Keratinocyte (primary cell): Measurements from ENCODE around the gene CDH13. TPM values are rescaled to one million over a fixed set of nuclear protein-coding genes. Genes with fewer than 3 reads are reported as not detected.

Experiments used
- DNase-seq: peaks from one replicate; pipeline ENCODE4 v3.0.0-alpha.2; 2011; ENCODE audit warnings: low read depth, missing footprints, low spot score
- FAIRE-seq: peaks from 2 replicates; lab custom pipeline; 2011; peaks lifted over from hg19 to GRCh38; lab: Jason Lieb, UNC
- H2AFZ ChIP-seq: 2 replicates; pipeline ENCODE4 v1.6.0; 2012; ENCODE audit warnings: low read length, control low read depth, inconsistent platforms; ENCODE audit not compliant: control insufficient read depth
- H3K27ac ChIP-seq: 2 replicates; pipeline ENCODE4 v1.5.1; 2011; ENCODE audit warnings: low read length; ENCODE audit not compliant: control insufficient read depth, insufficient read depth
- H3K27me3 ChIP-seq: 3 replicates; pipeline ENCODE4 v1.6.0; 2011; ENCODE audit warnings: low read length; ENCODE audit not compliant: control insufficient read depth, insufficient read depth; ENCODE audit errors: extremely low read depth
- H3K36me3 ChIP-seq, 2 experiments: 2 replicates in 1 of 2; 3 replicates in 1 of 2; pipeline ENCODE4 v1.5.1; 2011; ENCODE audit warnings: low read length in 2 of 2, mild to moderate bottlenecking in 1 of 2; ENCODE audit not compliant: control insufficient read depth in 2 of 2, insufficient read depth in 2 of 2; ENCODE audit errors: extremely low read depth in 1 of 2
- H3K4me1 ChIP-seq: 3 replicates; pipeline ENCODE4 v1.5.1; 2011; ENCODE audit warnings: low read length; ENCODE audit not compliant: control insufficient read depth, insufficient read depth; ENCODE audit errors: extremely low read depth
- H3K4me2 ChIP-seq: 3 replicates; pipeline ENCODE4 v1.6.0; 2011; ENCODE audit warnings: low read depth, low read length; ENCODE audit not compliant: control insufficient read depth, insufficient read depth; ENCODE audit errors: extremely low read depth
- H3K4me3 ChIP-seq, 3 experiments: fragments of 200-600 bp in 1 of 3; sonication (generic) in 1 of 3; 2 replicates in 2 of 3; 3 replicates in 1 of 3; pipeline ENCODE4 v1.5.1; 2011 to 2016; ENCODE audit warnings: low read length in 3 of 3, mild to moderate bottlenecking in 3 of 3, control low read depth in 2 of 3, inconsistent platforms in 1 of 3, low read depth in 1 of 3, mixed read lengths in 1 of 3, mixed run types in 1 of 3, moderate library complexity in 1 of 3; ENCODE audit not compliant: control insufficient read depth in 2 of 3, insufficient read depth in 2 of 3; ENCODE audit errors: extremely low read depth in 1 of 3
- H3K79me2 ChIP-seq: 2 replicates; pipeline ENCODE4 v1.6.0; 2012; ENCODE audit warnings: low read length; ENCODE audit not compliant: control insufficient read depth, insufficient read depth
- H3K9ac ChIP-seq: 3 replicates; pipeline ENCODE4 v1.6.0; 2011; ENCODE audit warnings: low read length; ENCODE audit not compliant: control insufficient read depth, insufficient read depth; ENCODE audit errors: extremely low read depth
- H3K9me1 ChIP-seq: 3 replicates; pipeline ENCODE4 v1.6.0; 2011; ENCODE audit warnings: low read length; ENCODE audit not compliant: control insufficient read depth, insufficient read depth; ENCODE audit errors: extremely low read depth
- H3K9me3 ChIP-seq: 2 replicates; pipeline ENCODE4 v1.5.1; 2012; ENCODE audit warnings: low read depth, low read length; ENCODE audit not compliant: control insufficient read depth
- H4K20me1 ChIP-seq: 3 replicates; pipeline ENCODE4 v1.6.0; 2011; ENCODE audit warnings: low read length; ENCODE audit not compliant: control insufficient read depth, insufficient read depth; ENCODE audit errors: extremely low read depth
- CTCF ChIP-seq, 3 experiments: IDR thresholded peaks in 1 of 3; conservative IDR thresholded peaks in 1 of 3; optimal IDR thresholded peaks in 1 of 3; 2 replicates in 2 of 3; 3 replicates in 1 of 3; pipeline versions ENCODE3 to v1.5.1; 2011; ENCODE audit warnings: low read length in 3 of 3, mild to moderate bottlenecking in 3 of 3, moderate library complexity in 2 of 3, control low read depth in 1 of 3, inconsistent platforms in 1 of 3; ENCODE audit not compliant: insufficient read depth in 2 of 3; ENCODE audit errors: extremely low read depth in 1 of 3
- EZH2 ChIP-seq: IDR thresholded peaks from one replicate; pipeline ENCODE4 v1.6.1; 2012; ENCODE audit warnings: inconsistent platforms, mild to moderate bottlenecking, low read length, moderate library complexity
- dilution Hi-C: fragments of 300-500 bp; cut with MboI; formaldehyde crosslinking; loops from one replicate; pipeline ENCODE4 v1.7.0; 2020; ENCODE audit warnings: low sequenced_read_pairs; ENCODE audit not compliant: extremely low pct_ligation_motif_present
- polyA plus RNA-seq, 5 experiments: library from polyadenylated mRNA; depleted of rRNA in 3 of 5; stranded (reverse) in 3 of 5; stranded (forward) in 1 of 5; unstranded in 1 of 5; fragments of >200 nt; gene quantifications; 1 replicate in 1 of 5; 2 replicates in 3 of 5; 3 replicates in 1 of 5; pipeline versions ENCODE4 v1.2.1 to v1.2.3, GENCODE V29; 2011 to 2012; ENCODE audit warnings: missing spikeins in 2 of 5, low read depth in 1 of 5, low replicate concordance in 1 of 5

Gene CDH13
- polyA plus RNA-seq, 1 donor (not counting 4 experiments of a cell fraction or from before 2014, with no cell fraction given): 111 TPM

GRCh38 chr16:83722456-83723183, 1095.9 kb downstream of the CDH13 start:
- H3K9me1 ChIP-seq: no peaks in the 10 kb centered on the region
- no peak overlapping the region for H3K27ac ChIP-seq
- no peaks in the 10 kb centered on the region for H4K20me1 ChIP-seq
- no peak overlapping the region for H3K4me3 ChIP-seq
- FAIRE-seq (no peak), DNase-seq (no peak)
- H3K27me3 ChIP-seq: no peaks in the 10 kb centered on the region
- TF ChIP-seq CTCF (optimal IDR thresholded peaks at IDR 0.05 in 1 of 3, IDR thresholded peaks at IDR 0.05 in 1 of 3, conservative IDR thresholded peaks at IDR 0.05 in 1 of 3; ENCODE audit: extremely low read depth in 1 of 3, insufficient read depth in 2 of 3, low read length in 3 of 3) (no peak), EZH2 (no peak)
- dilution Hi-C loops: no loop called here
- no peak overlapping the region for H2AFZ ChIP-seq
- H3K79me2 ChIP-seq: no peaks in the 10 kb centered on the region
- no peak overlapping the region for H3K4me2 ChIP-seq
- no peak overlapping the region for H3K9ac ChIP-seq
- H3K9me3 ChIP-seq: no peaks in the 10 kb centered on the region
- no peaks in the 10 kb centered on the region for H3K4me1 ChIP-seq
- H3K36me3 ChIP-seq: no peaks in the 10 kb centered on the region

GRCh38 chr16:83723244-83723643, 1096.5 kb downstream of the CDH13 start:
- Histone ChIP-seq H3K79me2 (no peaks in the 10 kb centered on the region), H3K4me3 (no peak overlapping the region), H3K27me3 (no peaks in the 10 kb centered on the region), H3K9me3 (no peaks in the 10 kb centered on the region), H3K27ac (no peak overlapping the region), H3K4me1 (no peaks in the 10 kb centered on the region), H3K4me2 (no peak overlapping the region), H3K36me3 (no peaks in the 10 kb centered on the region), H2AFZ (no peak overlapping the region), H3K9me1 (no peaks in the 10 kb centered on the region), H4K20me1 (no peaks in the 10 kb centered on the region), H3K9ac (no peak overlapping the region)
- DNase-seq (no peak), FAIRE-seq (no peak)
- TF ChIP-seq CTCF (optimal IDR thresholded peaks at IDR 0.05 in 1 of 3, IDR thresholded peaks at IDR 0.05 in 1 of 3, conservative IDR thresholded peaks at IDR 0.05 in 1 of 3; ENCODE audit: extremely low read depth in 1 of 3, insufficient read depth in 2 of 3, low read length in 3 of 3) (no peak), EZH2 (no peak)
- dilution Hi-C loops: no loop called here
